Endothelial cell of umbilical vein (primary cell): ENCODE results near the gene MBD4. TPM values are rescaled to one million over a fixed set of nuclear protein-coding genes. Genes with fewer than 3 reads are reported as not detected.

Source experiments
- BruUV-seq: library from RNA; stranded (reverse); fragments of 400-500 nt; replicated peaks from 2 replicates; lab custom pipeline; 2021; lab: Mats Ljungman, UMichigan
- CTCF ChIA-PET: fragments of 300-600, 350-600 bp; sonication (Branson Sonifier 250); formaldehyde crosslinking; loops from one replicate; lab custom pipeline; 2021; ENCODE audit warnings: antibody characterized with exemption, inconsistent platforms; lab: Charles Lee
- POLR2A ChIA-PET: fragments of 300-600, 350-600 bp; sonication (Branson Sonifier 250); formaldehyde crosslinking; loops from one replicate; lab custom pipeline; 2021; ENCODE audit warnings: antibody characterized with exemption, inconsistent platforms; lab: Charles Lee
- DNase-seq: peaks from one replicate; pipeline ENCODE4 v3.0.0-alpha.2; 2011; ENCODE audit warnings: low read depth, low spot score
- FAIRE-seq: peaks from 2 replicates; lab custom pipeline; 2011; peaks lifted over from hg19 to GRCh38; lab: Jason Lieb, UNC
- H2AFZ ChIP-seq: 2 replicates; pipeline ENCODE4 v1.6.0; 2012; ENCODE audit warnings: low read depth, low read length, control low read depth, inconsistent platforms
- H3K27ac ChIP-seq: 2 replicates; pipeline ENCODE4 v1.5.1; 2011; ENCODE audit warnings: low read depth, mild to moderate bottlenecking, control low read depth, low read length, moderate library complexity; ENCODE audit not compliant: insufficient read depth
- H3K27me3 ChIP-seq, 2 experiments: 2 replicates each; pipeline versions ENCODE4 v1.6.0 to v1.6.1; 2011; ENCODE audit warnings: low read length in 2 of 2, mixed read lengths in 1 of 2; ENCODE audit not compliant: control insufficient read depth in 2 of 2, insufficient read depth in 2 of 2
- H3K36me3 ChIP-seq, 2 experiments: 2 replicates in 1 of 2; 3 replicates in 1 of 2; pipeline ENCODE4 v1.5.1; 2011; ENCODE audit warnings: low read length in 2 of 2, mild to moderate bottlenecking in 1 of 2, moderate library complexity in 1 of 2; ENCODE audit not compliant: control insufficient read depth in 2 of 2, insufficient read depth in 2 of 2; ENCODE audit errors: extremely low read depth in 1 of 2
- H3K4me1 ChIP-seq: 3 replicates; pipeline ENCODE4 v1.5.1; 2011; ENCODE audit warnings: mild to moderate bottlenecking, low read length; ENCODE audit not compliant: control insufficient read depth, insufficient read depth; ENCODE audit errors: extremely low read depth
- H3K4me2 ChIP-seq: 2 replicates; pipeline ENCODE4 v1.6.1; 2011; ENCODE audit warnings: low read length, control low read depth, mixed read lengths; ENCODE audit not compliant: insufficient read depth
- H3K4me3 ChIP-seq, 3 experiments: fragments of 200-600 bp in 1 of 3; sonication (generic), shearing (Covaris generic) in 1 of 3; replicated peaks in 1 of 3; 2 replicates each; pipeline ENCODE4 v1.5.1; 2011 to 2016; ENCODE audit warnings: control low read depth in 3 of 3, low read length in 3 of 3, mild to moderate bottlenecking in 2 of 3, inconsistent platforms in 1 of 3, low read depth in 1 of 3, moderate library complexity in 1 of 3; ENCODE audit not compliant: insufficient read depth in 1 of 3
- H3K79me2 ChIP-seq: 2 replicates; pipeline ENCODE4 v1.6.0; 2012; ENCODE audit warnings: low read length, inconsistent platforms; ENCODE audit not compliant: control insufficient read depth, insufficient read depth
- H3K9ac ChIP-seq: replicated peaks from 2 replicates; pipeline ENCODE3; 2011; ENCODE audit warnings: low read length, control low read depth; ENCODE audit not compliant: insufficient read depth; ENCODE audit errors: extremely low read depth
- H3K9me1 ChIP-seq: replicated peaks from 3 replicates; pipeline ENCODE4 v1.6.0; 2011; ENCODE audit warnings: mild to moderate bottlenecking, low read length; ENCODE audit not compliant: control insufficient read depth, insufficient read depth; ENCODE audit errors: extremely low read depth
- H3K9me3 ChIP-seq: replicated peaks from 2 replicates; pipeline ENCODE4 v1.5.1; 2012; ENCODE audit warnings: low read length, inconsistent platforms; ENCODE audit not compliant: control insufficient read depth, insufficient read depth
- H4K20me1 ChIP-seq: replicated peaks from 2 replicates; pipeline ENCODE3; 2011; ENCODE audit warnings: mild to moderate bottlenecking, low read length; ENCODE audit not compliant: control insufficient read depth, insufficient read depth; ENCODE audit errors: extremely low read depth
- CTCF ChIP-seq, 2 donors: IDR thresholded peaks; 1 replicate in 1 of 2; 2 replicates in 1 of 2; pipeline ENCODE4 v1.5.1; 2011; ENCODE audit warnings: low read length in 2 of 2, mild to moderate bottlenecking in 2 of 2, moderate library complexity in 2 of 2, control low read depth in 1 of 2, inconsistent platforms in 1 of 2, low read depth in 1 of 2; ENCODE audit not compliant: insufficient read depth in 1 of 2; ENCODE audit errors: extremely low read depth in 1 of 2
- EZH2 ChIP-seq: IDR thresholded peaks from 2 replicates; pipeline ENCODE4 v1.6.1; 2012; ENCODE audit warnings: borderline replicate concordance, low read depth, mild to moderate bottlenecking, moderate library complexity, low read length, inconsistent platforms; ENCODE audit not compliant: severe bottlenecking
- FOS ChIP-seq: IDR thresholded peaks from 2 replicates; pipeline ENCODE4 v1.6.1; 2011; ENCODE audit warnings: mild to moderate bottlenecking, low read length, moderate library complexity, borderline replicate concordance; ENCODE audit not compliant: insufficient read depth
- GATA2 ChIP-seq: IDR thresholded peaks from 2 replicates; pipeline ENCODE4 v1.7.0; 2011; ENCODE audit warnings: low read depth, mild to moderate bottlenecking, moderate library complexity, mixed read lengths, low read length; ENCODE audit not compliant: insufficient read length, insufficient read depth
- JUN ChIP-seq: IDR thresholded peaks from 2 replicates; pipeline ENCODE4 v1.6.1; 2011; ENCODE audit warnings: borderline replicate concordance, low read depth; ENCODE audit not compliant: insufficient read length, insufficient read depth
- MYC ChIP-seq: IDR thresholded peaks from one replicate; pipeline ENCODE4 v1.6.1; 2011; ENCODE audit warnings: mild to moderate bottlenecking, low read depth, low read length
- POLR2A ChIP-seq: IDR thresholded peaks from 2 replicates; pipeline ENCODE4 v1.6.1; 2012; ENCODE audit warnings: low read depth, mild to moderate bottlenecking, control low read depth, low read length
- POLR2AphosphoS5 ChIP-seq: IDR thresholded peaks from 2 replicates; pipeline ENCODE4 v1.6.1; 2012; ENCODE audit warnings: low read depth, mild to moderate bottlenecking, control low read depth, low read length, moderate library complexity; ENCODE audit not compliant: insufficient read depth
- dilution Hi-C: fragments of 300-500 bp; cut with MboI; formaldehyde crosslinking; loops from one replicate; pipeline ENCODE4 v1.15.0; 2019; ENCODE audit warnings: low sequenced_read_pairs; ENCODE audit not compliant: extremely low pct_ligation_motif_present
- intact Hi-C: fragments of 100-400 bp; cut with micrococcal nuclease; formaldehyde crosslinking; loops from one replicate; pipeline ENCODE4 v1.10.0; 2022
- polyA plus RNA-seq, 4 experiments: library from polyadenylated mRNA; depleted of rRNA in 3 of 4; stranded (reverse) in 3 of 4; unstranded in 1 of 4; fragments of >200 nt; gene quantifications; 2 replicates each; pipeline versions ENCODE4 v1.2.1 to v1.2.3, GENCODE V29; 2011 to 2012; ENCODE audit warnings: missing spikeins in 1 of 4
- total RNA-seq: library from RNA; stranded (reverse); gene quantifications from 2 replicates; pipeline ENCODE4 v1.2.3, GENCODE V29; 2021
- TF ChIP-seq, protein P1 (sequence below): IDR thresholded peaks from 2 replicates; pipeline ENCODE4 v1.6.1; 2011; ENCODE audit not compliant: insufficient read depth, insufficient read length

MBD4 gene
- total and polyA plus RNA-seq, 2 donors (not counting 3 experiments of a cell fraction or from before 2014, with no cell fraction given) = 17.4 to 39.5 TPM

DNA sequence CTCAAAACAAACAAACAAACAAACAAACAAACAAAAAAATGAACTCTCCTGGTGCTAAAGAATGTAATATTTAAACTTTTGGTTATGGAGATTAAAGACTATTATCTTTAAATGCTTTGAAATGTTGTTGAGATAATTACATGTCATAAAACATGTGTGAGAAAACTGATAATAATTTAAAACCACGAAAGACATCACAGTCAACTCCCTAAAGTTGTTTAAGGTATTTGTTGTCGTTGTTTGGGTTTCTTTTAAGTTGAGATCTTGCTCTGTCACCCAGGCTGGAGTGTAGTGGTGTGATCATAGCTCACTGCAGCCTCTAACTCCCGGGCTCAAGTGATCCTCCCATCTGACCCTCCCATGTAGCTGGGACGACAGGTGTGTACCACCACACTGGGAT lies 23.3 kb downstream of the MBD4 start:
- CTCF ChIA-PET = no interaction called here
- DNase-seq (no peak), FAIRE-seq (no peak)
- H4K20me1 ChIP-seq = no peaks in the 10 kb centered on the region
- H3K9me3 ChIP-seq = no peaks in the 10 kb centered on the region
- POLR2A ChIA-PET = no interaction called here
- dilution Hi-C loops (no loop called here), intact Hi-C loops (no loop called here)
- H3K27me3 ChIP-seq = no peaks in the 10 kb centered on the region
- TF ChIP-seq JUN (no peak), MYC (no peak), POLR2AphosphoS5 (no peak), GATA2 (no peak), POLR2A (no peak), FOS (no peak), EZH2 (no peak), CTCF (IDR thresholded peaks at IDR 0.05; ENCODE audit: extremely low read depth in 1 of 2, insufficient read depth in 1 of 2, low read depth in 1 of 2, low read length in 2 of 2) (no peak)
- TF ChIP-seq, protein P1, sequence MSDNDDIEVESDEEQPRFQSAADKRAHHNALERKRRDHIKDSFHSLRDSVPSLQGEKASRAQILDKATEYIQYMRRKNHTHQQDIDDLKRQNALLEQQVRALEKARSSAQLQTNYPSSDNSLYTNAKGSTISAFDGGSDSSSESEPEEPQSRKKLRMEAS = no peak
- peaks cover 8% of the 10 kb centered on the region for H3K4me1 ChIP-seq
- no peaks in the 10 kb centered on the region for H3K36me3 ChIP-seq
- no peak overlapping the region for H2AFZ ChIP-seq
- no peaks in the 10 kb centered on the region for H3K9me1 ChIP-seq
- no peak overlapping the region for H3K9ac ChIP-seq
- H3K79me2 ChIP-seq = no peaks in the 10 kb centered on the region
- H3K4me2 ChIP-seq = no peak overlapping the region
- no TSS peak for BruUV-seq
- no peak overlapping the region for H3K4me3 ChIP-seq
- no peak overlapping the region for H3K27ac ChIP-seq
